ENCODE data around the gene PRTFDC1. TPM values are rescaled to one million over a fixed set of nuclear protein-coding genes. Genes with fewer than 3 reads are reported as not detected.

PRTFDC1 gene, protein sequence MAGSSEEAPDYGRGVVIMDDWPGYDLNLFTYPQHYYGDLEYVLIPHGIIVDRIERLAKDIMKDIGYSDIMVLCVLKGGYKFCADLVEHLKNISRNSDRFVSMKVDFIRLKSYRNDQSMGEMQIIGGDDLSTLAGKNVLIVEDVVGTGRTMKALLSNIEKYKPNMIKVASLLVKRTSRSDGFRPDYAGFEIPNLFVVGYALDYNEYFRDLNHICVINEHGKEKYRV
- total RNA-seq (2016; rRNA removed; fragmentation: Illumina TruSeq; extraction: Trizol) (not detected in 2 replicates), polyA plus RNA-seq (2011; rRNA removed) (not detected in 2 replicates), polyA minus RNA-seq (2011; rRNA and poly(A)+ RNA removed; ENCODE audit: low replicate concordance) (5.6 TPM in 1 of 2 replicates, not detected in the other), Bru-seq, nascent RNA (percentile 2 among the genes with signal in this experiment), BruChase-seq, experiment 1, labeled RNA remaining after a 6-hour chase (percentile 1 among the genes with signal in this experiment), BruChase-seq, experiment 2, labeled RNA remaining after a 2-hour chase (percentile 4 among the genes with signal in this experiment)
- total RNA-seq (2016; cell fraction: cytosol; rRNA removed; fragmentation: Illumina TruSeq; extraction: Trizol; ENCODE audit: low read depth): not detected in 2 replicates
- not detected in 2 replicates for total RNA-seq (2016; cell fraction: insoluble cytoplasmic fraction; rRNA removed; fragmentation: Illumina TruSeq; extraction: Trizol)
- not detected in 2 replicates for total RNA-seq (2016; cell fraction: membrane; rRNA removed; fragmentation: Illumina TruSeq; extraction: Trizol)
- total RNA-seq (2016; cell fraction: nucleus; rRNA removed; fragmentation: Illumina TruSeq; extraction: Trizol): not detected in 2 replicates
- not detected in 2 replicates for polyA plus RNA-seq (2011; cell fraction: cytosol; rRNA removed)
- not detected in 2 replicates for polyA plus RNA-seq (2011; cell fraction: nucleus; rRNA removed)
- polyA plus RNA-seq (2012): not detected in 2 replicates
- polyA plus RNA-seq (2016; cell fraction: cytosol; fragmentation: Illumina TruSeq; extraction: Trizol; ENCODE audit: low read depth): not detected in 2 replicates
- polyA plus RNA-seq (2016; cell fraction: insoluble cytoplasmic fraction; fragmentation: Illumina TruSeq; extraction: Trizol; ENCODE audit: low read depth): not detected in 2 replicates
- polyA plus RNA-seq (2016; cell fraction: membrane; fragmentation: Illumina TruSeq; extraction: Trizol; ENCODE audit: low read depth): not detected in 2 replicates
- not detected in 2 replicates for polyA plus RNA-seq (2016; cell fraction: nucleus; fragmentation: Illumina TruSeq; extraction: Trizol; ENCODE audit: insufficient read depth, low read depth)
- not detected in 2 replicates for polyA minus RNA-seq (2011; cell fraction: cytosol; rRNA and poly(A)+ RNA removed)
- polyA minus RNA-seq (2011; cell fraction: nucleus; rRNA and poly(A)+ RNA removed): not detected in 2 replicates
- long read RNA-seq, experiment 1: 0 reads
- long read RNA-seq, experiment 2: 0 reads

DNA sequence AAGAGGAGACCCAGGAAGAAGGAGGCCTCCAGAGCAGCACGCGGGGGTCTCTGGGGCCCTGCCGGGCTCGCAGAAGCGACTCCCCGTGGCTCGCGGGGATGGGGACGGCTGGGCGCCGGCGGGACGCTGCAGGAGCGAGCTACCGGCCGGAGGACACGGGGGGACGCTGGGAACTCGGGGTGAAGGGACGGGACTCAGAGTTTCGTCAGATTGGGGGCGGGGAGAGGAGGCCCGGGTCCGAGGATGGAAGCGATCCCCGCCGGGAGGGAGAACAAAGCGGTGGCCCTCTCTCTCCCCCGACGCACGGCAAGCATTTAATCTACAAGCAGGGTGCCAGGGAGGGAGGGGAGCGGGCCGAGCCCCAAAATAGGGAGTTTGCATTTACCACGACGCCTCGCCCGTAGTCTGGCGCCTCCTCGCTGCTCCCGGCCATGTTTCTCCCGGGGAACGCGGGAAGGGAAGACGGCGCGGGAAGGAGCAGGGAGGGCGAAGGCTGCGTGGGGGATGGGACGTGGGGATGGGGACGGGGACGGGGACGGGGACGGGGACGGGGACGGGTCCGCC is at the start of gene PRTFDC1:
Gene PRTFDC1 (minus strand): TSS at position 464 of the 564 bp plus-strand sequence. CDS start 31 bp downstream, at position 433.
- Histone ChIP-seq H4K20me1 (ENCODE audit: insufficient read depth, low read length) (no peaks in the 10 kb centered on the region), H3K27me3 (ENCODE audit: control insufficient read depth in 1 of 2, insufficient read depth in 2 of 2, low read length in 2 of 2) (no peaks in the 10 kb centered on the region), H3K9me3 (ENCODE audit: low read length) (no peaks in the 10 kb centered on the region), H3K79me2 (ENCODE audit: insufficient read depth, low read length) (no peaks in the 10 kb centered on the region), H3K4me3 (replicated peaks in 1 of 3; ENCODE audit: insufficient read depth in 1 of 3, low read depth in 2 of 3, low read length in 3 of 3) (no peak within 1 kb of the TSS), H3K4me1 (ENCODE audit: insufficient read depth, low read length) (no peaks in the 10 kb centered on the region), H2AFZ (ENCODE audit: low read length) (no peak within 1 kb of the TSS), H3K9ac (ENCODE audit: insufficient read depth, low read depth, low read length) (no peak within 1 kb of the TSS), H3K4me2 (ENCODE audit: low read depth, low read length) (no peak within 1 kb of the TSS), H3K27ac (ENCODE audit: extremely low read length, insufficient read depth, low read length) (no peak within 1 kb of the TSS), H3K36me3 (replicated peaks in 1 of 2; ENCODE audit: control insufficient read depth in 1 of 2, insufficient read depth in 2 of 2, low read length in 2 of 2) (no peaks in the 10 kb centered on the region)
- ChIA-PET POLR2A (no interaction called here), CTCF (ENCODE audit: low intra/inter-chr PET ratio, low total read pairs) (no interaction called here)
- in situ Hi-C loops (cut with HindIII; ENCODE audit: extremely low pct_ligation_motif_present, low pct_unique_long_range_greater_than_20kb) (no loop called here), intact Hi-C loops (cut with micrococcal nuclease; ENCODE audit: unreplicated experiment) (no loop called here)
- ATAC-seq: no peak
- BruUV-seq (replicated peaks): no TSS peak
- DNase-seq (ENCODE audit: low spot score): no peak
- 91% methylated on average over 56 of the region's 56 CpGs for WGBS (ENCODE audit: low lambda C conversion rate)
- TF ChIP-seq HHEX (CRISPR knock-in tag; IDR thresholded peaks at IDR 0.05): no peak
- TF ChIP-seq PAWR (CRISPR knock-in tag; IDR thresholded peaks at IDR 0.05; ENCODE audit: borderline replicate concordance): no peak
- no peak for TF ChIP-seq NR2C2 (CRISPR knock-in tag; IDR thresholded peaks at IDR 0.05; ENCODE audit: borderline replicate concordance)
- no peak for TF ChIP-seq GRHL1 (CRISPR knock-in tag; conservative IDR thresholded peaks at IDR 0.05)
- TF ChIP-seq MTA3 (CRISPR knock-in tag; IDR thresholded peaks at IDR 0.05): no peak
- TF ChIP-seq FOXK2 (IDR thresholded peaks at IDR 0.05): no peak
- TF ChIP-seq, protein P1, sequence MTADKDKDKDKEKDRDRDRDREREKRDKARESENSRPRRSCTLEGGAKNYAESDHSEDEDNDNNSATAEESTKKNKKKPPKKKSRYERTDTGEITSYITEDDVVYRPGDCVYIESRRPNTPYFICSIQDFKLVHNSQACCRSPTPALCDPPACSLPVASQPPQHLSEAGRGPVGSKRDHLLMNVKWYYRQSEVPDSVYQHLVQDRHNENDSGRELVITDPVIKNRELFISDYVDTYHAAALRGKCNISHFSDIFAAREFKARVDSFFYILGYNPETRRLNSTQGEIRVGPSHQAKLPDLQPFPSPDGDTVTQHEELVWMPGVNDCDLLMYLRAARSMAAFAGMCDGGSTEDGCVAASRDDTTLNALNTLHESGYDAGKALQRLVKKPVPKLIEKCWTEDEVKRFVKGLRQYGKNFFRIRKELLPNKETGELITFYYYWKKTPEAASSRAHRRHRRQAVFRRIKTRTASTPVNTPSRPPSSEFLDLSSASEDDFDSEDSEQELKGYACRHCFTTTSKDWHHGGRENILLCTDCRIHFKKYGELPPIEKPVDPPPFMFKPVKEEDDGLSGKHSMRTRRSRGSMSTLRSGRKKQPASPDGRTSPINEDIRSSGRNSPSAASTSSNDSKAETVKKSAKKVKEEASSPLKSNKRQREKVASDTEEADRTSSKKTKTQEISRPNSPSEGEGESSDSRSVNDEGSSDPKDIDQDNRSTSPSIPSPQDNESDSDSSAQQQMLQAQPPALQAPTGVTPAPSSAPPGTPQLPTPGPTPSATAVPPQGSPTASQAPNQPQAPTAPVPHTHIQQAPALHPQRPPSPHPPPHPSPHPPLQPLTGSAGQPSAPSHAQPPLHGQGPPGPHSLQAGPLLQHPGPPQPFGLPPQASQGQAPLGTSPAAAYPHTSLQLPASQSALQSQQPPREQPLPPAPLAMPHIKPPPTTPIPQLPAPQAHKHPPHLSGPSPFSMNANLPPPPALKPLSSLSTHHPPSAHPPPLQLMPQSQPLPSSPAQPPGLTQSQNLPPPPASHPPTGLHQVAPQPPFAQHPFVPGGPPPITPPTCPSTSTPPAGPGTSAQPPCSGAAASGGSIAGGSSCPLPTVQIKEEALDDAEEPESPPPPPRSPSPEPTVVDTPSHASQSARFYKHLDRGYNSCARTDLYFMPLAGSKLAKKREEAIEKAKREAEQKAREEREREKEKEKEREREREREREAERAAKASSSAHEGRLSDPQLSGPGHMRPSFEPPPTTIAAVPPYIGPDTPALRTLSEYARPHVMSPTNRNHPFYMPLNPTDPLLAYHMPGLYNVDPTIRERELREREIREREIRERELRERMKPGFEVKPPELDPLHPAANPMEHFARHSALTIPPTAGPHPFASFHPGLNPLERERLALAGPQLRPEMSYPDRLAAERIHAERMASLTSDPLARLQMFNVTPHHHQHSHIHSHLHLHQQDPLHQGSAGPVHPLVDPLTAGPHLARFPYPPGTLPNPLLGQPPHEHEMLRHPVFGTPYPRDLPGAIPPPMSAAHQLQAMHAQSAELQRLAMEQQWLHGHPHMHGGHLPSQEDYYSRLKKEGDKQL (CRISPR knock-in tag; IDR thresholded peaks at IDR 0.05; ENCODE audit: low read depth): no peak
- TF ChIP-seq SNAI1 (CRISPR knock-in tag; IDR thresholded peaks at IDR 0.05; ENCODE audit: borderline replicate concordance): no peak
- no peak for FAIRE-seq
